IPS DF 4.7 (cell line): ENCODE measurements around the gene NOC2L.
"Not testable (repeated sequence)": the region's sequence is repeated elsewhere in the genome, so short reads cannot be mapped to it uniquely, and the experiment has no call there.

Experiments
- DNase-seq: peaks from one replicate; pipeline ENCODE4 v3.0.0-alpha.2; 2013; ENCODE audit warnings: low spot score; ENCODE audit errors: extremely low read depth

Gene NOC2L

DNA sequence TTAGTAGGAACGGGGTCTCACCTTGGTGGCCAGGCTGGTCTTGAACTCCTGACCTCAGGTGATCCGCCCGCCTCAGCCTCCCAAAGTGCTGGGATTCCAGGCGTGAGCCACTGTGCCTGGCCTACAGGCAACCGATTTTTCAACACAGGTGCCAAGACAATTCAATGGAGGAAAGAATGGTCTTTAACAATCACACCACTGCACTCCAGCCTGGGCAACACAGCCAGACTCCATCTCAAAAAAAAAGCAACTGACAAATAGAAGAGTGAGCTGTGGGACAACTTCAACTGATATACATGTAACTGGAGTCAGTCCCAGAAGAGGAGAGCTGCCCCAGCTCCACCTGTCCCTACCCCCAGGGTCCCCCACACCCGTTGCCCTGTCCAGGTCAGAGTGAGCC is 35.5 kb upstream of the NOC2L start:
- not testable (repeated sequence) for DNase-seq

DNA sequence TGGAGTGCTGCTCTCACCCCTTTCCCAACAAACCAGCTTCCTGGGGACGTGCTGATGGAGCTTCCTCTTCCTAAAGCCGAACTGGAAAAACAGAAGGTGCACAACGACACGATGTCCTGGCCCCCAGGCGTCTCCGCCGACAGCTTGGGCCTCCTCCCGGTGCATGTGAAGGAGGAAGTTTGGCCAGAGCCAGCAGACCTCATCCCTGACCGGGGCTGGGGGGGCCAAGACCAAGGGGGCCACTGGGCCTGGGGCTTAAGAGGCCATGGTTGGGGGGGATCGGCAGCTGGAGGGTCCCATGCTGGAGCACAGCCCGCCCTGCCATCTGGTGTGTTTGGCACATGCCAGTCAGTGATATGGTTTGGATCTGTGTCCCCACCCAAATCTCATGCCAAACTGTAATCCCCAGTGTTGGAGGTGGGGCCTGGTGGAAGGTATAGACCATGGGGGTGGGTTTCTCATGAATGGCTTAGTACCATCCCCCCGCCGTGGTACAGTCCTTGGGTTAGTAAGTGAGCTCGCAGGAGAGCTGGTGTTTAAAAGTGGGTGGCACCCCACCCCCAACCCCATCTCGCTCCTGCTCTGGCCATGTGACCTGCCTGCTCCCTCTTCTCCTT is 34.4 kb upstream of the NOC2L start:
- DNase-seq, result no peak

DNA sequence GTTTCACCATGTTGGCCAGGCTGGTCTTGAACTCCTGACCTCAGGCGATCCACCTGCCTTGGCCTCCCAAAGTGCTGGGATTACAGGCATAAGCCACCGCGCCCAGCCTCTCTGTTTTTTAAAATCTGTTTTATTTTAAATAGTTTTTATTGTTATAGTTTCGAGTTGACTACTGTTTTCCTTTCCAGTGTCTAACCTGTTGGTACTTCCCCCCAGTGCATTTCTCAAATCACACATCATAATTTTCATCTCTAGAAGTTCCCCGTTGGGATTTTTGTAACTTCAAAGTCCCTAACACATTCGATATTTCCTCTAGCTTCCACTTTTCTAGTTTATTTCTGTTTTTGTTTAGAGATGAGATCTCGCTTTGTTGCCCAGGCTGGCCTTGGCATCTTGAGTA is 33.3 kb upstream of the NOC2L start:
- DNase-seq, result no peak

DNA sequence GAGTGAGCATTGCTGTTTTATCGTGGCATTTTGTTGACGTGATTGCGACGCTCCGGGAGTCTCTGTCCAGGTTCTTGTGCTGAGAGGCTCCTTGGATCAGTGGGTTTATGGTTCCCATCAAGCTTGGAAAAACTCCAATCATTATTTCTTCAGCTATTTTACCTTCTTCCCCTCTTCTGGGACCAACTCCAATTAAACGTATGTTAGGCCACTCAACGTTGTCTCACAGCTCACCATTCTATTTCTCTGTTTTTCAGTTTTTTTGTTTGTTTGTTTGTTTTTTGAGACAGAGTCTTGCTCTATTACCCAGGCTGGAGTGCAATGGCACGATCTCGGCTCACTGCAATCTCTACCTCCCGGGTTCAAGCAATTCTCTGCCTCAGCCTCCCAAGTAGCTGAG is 32.8 kb upstream of the NOC2L start:
- no peak for DNase-seq

DNA sequence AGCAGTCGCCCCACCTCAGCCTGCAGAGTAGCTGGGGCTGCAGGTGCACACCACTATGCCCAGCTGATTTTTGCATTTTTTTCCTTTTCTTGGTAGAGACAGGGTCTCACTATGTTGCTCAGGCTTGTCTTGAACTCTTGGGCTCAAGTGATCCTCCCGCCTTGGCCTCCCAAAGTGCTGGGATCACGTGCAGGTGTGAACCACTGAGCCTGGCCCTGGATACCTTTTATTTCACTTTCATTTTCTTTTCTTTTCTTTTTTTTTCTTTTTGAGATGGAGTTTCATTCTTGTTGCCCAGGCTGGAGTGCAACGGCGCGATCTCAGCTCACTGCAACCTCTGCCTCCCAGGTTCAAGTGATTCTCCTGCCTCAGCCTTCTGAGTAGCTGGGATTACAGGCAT is 32.2 kb upstream of the NOC2L start:
- DNase-seq, result not testable (repeated sequence)

DNA sequence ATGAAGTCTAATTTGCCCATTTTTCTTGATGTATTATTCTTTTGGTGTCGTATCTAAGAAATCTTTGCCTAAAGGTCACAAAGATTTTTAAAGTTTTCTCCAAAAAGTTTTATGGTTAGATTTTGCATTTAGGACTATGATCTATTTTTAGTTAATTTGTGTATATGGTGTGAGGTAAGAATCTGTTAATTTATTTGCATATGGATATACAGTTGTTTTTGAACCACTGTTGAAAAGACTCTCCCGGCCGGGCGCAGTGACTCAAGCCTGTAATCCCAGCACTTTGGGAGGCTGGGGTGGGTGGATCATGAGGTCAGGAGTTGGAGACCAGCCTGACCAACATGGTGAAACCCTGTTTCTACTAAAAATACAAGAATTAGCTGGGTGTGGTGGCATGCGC is 29.0 kb upstream of the NOC2L start:
- not testable (repeated sequence) for DNase-seq

DNA sequence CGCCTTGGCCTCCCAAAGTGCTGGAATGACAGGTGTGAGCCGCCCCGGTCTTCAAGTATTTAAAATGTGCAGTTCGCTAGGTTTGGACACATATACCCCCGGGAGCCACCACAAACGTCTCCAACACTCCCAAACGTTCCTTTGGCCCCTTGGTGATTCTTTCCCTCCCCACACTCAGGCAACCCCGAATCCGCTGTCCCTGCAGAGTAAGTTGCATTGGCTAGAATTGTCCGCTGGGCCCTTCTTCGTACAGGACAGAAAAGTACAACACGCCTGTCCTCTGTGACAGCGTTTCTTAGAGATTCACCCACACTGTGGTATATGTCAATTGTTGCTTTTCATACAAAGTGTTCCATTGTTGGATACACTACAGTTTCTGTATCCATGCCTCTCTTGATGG is 26.1 kb upstream of the NOC2L start:
- DNase-seq, result no peak

DNA sequence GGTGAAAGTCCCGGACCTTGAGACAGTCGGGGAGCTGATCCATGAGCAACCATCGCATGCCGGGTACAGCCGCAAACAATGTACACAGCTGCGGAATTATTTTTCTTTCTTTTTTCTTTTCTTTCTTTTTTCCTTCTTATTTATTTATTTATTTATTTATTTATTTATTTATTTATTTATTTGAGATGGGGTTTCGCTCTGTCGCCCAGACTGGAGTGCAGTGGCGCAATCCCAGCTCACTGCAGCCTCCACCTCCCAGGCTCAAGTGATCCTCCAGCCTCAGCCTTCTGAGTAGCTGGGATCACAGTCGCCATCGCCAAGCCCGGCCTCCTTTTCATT is 25.4 kb upstream of the NOC2L start:
- DNase-seq, result no peak

DNA sequence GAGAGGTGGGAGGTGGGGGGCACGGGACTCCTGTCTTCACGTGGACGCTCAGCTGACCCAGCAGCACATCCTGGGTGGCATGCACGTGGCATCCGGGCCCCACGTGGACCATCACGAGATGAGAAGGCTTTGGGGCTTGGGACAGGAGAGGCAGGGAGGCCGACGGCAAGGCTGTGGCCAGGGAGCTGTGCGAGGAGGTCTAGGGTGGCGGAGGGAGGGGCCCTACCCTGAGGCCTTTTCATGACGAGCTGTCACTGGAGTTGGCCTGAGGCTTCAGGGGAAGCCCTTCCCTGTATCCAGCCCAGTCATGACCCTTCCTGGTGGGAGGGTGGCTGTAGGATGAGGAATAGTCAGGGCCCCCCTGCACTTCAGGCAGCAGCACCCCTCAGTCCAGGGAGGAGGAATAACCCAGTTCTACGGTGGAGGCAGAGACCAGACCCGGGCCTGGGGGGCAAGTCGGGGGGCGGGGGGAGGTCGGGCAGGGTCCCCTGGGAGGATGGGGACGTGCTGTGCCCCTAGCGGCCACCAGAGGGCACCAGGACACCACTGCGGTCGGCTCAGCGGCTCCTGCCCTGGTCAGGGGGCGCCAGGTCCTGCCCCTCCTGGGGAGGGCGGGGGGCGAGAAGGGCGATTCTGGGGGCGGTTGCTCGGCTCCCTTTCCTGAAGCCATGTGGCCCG is 24.9 kb upstream of the NOC2L start:
- no peak for DNase-seq

DNA sequence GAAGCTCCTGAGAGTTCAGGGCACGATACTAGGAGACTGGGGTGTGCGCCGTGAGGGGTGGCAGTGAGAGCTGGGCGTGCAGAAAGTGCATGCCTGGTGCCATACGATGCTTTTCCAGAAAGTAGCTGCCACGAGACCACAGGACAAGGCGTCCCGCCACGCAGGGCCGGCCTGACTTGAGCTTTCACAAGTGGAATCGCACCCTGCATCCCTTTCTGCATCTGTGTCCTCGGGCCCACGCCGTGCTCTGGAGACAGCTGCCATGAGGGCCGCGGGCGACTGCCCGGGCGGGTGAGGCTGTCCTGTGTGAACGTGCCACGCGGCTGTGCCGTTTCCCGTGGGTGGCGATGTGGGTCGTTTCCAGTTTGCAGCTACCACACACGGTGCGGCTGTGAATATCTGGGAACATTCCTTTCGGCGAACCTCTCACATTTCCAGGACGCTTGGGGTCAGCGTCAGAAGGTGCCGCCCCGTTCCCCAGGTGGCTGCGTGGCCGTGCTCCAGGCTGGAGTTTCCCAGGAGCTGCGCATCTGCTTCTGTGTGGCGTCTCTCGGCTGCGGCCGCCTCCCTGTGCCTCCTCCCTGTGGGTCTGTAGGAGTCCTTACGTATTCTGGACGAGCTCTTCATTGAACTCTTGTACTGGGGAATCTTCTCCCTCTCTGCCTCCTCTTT is 23.8 kb upstream of the NOC2L start:
- no peak for DNase-seq

DNA sequence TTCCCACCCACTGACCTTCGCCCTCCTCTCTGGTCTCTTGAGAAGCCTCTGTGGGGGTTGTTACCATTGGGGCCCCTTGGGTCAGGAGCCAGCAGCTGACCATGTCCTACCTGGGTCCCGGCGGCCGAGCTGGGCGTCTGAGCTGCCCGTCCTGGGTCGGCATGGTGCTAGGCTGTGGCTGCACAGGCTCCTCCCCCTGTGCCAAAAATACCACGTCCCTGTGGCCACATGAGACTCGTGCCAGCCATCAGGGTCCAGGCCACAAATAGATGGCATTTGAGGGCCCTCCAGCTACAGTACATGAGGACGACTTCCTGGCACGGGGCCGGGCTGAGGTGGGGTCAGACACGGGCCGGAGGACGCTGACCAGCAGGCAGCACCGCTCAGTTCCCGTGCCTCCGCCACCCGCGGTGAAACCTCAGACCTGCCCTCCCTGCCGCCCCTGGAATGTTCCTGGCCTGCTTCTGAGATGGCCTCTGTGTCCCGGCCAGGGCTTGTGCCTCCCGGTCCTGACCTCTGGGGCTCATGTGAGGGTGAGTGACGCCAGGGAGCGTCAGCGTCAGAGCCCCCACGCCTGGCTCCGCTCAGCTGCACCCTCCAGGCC is 23.0 kb upstream of the NOC2L start, which contains the start of gene PERM1:
Gene PERM1 (minus strand): TSS at position 139 of the 604 bp plus-strand sequence. CDS start 1,064 bp downstream, outside the sequence.
- DNase-seq, result no peak

DNA sequence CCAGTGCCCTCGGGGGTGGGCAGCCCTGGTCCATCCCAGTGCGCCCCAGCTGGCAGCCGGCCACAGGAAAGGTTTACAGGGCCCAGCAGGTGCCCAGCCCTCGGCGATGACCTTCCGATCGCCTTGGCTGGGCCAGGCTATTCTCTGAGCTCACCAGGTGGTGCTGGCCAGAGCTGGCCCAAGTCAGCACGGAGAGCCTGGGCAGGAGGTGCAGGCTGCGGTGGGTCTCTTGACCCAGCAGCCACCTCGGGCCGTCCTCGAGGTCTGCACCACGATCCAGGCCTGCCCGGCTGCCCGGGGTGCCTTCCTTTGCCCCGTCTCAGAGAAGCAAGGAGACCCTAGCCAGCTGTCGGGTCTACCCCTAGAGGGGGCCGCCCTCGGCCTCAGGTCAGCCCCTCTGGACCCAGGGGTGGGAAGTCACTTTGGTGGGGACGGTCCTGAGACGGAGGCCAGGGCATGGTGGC is 22.5 kb upstream of the NOC2L start:
- DNase-seq, result no peak

DNA sequence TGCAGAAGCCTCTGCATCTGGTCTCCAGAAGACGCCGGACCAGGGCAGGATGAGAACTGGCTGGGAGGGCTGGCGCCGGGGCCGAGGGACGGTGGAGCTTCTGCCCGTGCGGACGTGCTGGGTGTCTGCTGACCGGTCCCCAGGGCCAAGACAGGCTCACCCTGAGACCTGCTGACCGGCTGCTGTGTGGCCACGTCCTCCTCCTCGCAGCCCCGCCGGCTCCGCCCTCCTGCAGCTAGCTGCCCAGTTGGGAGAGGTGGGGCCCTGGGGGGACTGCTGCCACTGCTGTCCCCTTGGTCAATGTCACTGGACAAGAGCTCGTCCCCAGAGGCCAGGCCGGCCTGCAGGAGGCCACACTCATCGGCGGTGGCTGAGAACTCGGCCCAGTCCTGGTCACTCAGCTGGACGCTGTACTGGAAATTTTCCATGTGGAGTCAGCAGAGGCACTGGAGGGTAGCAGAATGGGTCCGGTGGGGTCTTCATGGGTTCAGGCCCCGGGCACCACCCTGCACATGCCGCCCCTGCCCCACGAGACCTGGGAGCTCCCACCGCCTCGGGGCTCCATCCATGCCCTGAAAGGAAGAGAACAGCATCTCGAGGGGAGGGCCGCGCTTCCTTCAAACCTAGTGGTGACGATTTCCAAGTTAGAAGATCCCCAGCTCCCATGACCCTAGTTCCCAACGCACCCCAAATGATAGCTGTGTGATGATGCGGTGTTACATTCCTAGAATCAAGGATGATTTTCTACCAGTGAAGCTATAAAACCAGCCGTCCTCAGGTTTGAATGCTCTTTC is 21.7 kb upstream of the NOC2L start:
- no peak for DNase-seq

DNA sequence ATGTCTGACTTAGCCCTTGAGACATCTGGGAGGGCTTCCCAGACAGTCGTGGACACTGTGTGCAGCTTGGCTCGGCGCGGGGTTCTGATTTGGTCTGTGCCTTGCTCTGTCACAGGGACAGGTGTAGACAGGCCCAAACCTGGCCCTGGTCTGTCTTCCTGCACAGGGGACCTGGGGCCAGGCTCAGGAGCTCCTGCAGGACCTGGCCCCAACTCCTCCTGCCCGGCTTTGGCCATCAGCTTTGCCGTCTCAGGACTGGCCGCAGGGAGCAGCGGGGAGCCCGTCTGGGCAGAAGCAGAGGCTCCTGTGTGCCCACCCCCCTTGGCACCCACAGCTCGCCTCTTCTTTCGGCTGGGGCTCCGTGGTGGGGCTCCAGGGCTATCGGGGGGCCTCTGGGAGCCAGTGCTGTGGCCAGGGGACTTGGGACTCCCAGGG is 21.1 kb upstream of the NOC2L start:
- no peak for DNase-seq

DNA sequence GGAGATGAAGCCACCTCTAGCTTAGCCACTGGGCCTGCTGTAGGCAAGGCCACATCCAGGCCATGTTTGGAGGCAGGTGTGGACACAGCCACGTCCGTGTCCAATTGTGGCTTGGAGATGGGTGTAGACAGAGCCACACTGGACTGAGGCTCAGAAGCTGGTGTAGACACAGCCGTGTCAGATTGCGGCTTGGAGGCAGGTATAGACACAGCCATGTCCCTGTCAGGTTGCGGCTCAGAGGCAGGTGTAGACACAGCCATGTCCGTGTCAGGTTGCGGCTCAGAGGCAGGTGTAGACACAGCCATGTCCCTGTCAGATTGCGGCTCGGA is 20.7 kb upstream of the NOC2L start:
- no peak for DNase-seq

DNA sequence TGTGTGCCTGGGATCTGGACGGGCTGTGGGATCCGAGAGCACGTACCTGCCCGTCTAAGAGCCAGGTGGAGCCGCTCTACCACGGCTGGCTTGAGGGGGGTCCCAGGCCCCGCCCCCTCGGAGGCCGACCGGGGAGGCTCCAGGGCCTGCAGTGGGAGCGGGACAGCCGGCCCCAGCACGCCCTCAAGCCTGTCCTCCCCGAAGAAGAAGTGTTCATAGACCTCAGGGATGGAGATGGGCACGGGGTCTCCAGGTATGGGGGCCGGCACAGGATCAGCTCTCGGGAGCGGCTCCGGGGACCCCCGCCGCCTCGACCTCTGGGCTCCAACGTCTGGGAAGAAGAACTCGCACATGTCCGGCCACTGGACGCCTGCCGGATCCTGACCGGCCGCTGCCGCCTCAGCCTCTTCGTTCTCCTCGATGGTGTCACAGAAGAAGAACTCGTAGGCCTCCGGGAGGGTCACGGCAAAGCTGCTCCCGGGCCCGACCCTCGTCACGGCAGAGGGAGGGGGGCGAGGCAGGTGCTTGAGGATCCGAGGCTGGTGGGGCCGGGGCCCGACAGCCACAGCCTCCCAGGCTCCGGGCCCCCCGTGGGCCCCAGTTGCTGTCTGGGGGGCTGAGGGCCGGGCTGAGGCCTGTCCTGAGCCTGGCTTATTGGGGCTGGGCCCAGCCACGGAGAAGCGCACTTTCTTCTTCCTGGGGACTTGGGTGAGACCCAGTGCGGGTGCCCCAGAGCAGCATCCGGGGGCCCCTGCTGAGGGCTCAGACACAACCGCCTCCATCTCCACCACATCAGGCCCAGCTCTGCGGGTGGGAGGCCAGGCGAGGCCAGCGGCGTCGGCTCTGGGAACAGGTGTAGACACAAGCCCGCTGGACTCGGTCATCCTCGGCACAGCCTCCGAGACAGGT is 20.0 kb upstream of the NOC2L start:
- DNase-seq, result no peak

DNA sequence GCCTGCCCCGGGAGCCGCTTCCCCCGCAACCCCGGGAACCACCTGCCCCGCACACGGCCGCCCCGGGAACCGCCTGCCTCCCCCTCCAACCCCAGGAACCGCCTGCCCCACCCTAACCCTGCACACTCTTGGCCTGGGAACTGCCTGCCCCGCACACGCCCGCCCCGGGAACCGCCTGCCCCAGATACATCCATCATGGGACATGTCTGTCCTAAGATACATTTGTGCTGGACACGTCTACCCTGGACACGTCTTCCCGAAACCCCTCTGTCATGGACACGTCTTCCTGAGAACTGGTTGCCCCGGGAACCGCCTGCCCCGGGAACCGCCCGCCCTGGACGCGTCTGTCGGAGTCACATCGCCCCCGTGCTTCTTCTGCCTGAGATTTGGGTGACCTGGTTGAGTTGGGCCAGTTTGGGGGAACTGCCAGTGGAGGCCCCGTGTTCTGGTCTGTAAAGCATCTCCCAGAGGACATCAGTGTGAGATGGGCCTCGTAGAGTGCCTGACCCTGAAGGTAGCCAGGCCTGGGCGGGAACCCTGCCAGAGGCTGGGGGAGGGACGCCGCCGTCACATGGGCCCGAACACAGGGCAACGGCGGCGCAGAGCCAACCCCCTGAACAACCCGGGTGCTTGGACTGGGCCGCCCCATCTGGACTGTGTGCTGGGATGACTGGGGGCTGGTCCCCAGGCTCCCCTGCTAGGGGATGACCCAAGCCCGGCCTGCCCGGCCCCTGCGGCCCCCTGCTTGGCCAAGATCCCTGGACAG is 19.2 kb upstream of the NOC2L start:
- no peak for DNase-seq

DNA sequence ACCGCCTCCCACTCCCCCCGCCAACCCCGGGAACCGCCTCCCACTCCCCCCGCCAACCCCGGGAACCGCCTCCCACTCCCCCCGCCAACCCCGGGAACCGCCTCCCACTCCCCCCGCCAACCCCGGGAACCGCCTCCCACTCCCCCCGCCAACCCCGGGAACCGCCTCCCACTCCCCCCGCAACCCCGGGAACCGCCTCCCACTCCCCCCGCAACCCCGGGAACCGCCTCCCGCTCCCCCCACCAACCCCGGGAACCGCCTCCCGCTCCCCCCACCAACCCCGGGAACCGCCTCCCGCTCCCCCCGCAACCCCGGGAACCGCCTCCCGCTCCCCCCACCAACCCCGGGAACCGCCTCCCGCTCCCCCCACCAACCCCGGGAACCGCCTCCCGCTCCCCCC is 17.7 kb upstream of the NOC2L start:
- DNase-seq, result not testable (repeated sequence)

DNA sequence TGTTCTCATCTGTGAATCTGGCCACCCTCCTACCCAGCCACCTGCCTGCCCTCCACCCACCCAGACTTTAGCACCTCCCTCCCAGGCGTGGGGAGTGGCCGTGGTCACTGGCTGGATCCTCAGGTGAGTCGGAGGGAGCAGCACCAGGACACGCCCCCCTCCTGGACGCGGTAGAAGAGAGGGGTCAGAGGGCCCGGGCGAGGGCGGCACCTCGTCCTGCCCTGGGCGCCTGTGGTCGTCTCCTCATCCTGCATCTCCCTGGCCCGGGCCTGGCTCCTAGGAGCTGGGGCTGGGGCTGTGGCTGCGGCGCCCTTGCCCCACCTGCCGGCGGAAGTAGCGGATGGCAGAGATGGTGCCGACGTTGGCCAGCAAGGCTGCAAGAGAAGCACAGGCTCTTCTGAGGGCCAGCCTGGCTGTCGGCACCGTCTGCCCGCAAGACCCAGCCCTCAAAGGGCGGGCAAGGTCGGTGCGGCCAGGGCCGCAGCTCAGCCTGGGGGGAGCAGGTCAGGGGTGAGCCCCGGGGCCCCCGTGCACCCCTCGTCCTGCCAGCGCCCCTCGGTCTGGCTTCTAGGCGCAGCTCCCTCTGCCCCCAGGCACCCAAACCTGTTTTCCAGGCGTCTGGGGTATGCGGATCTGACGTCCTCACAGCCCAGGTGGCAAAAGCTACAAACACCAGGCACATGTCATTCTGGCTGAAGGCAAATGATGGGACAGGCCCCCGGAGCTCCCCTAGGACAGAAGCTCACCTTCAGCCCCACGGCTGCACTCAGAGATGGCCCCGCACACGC is 17.0 kb upstream of the NOC2L start:
- DNase-seq, result no peak
